CD14-positive monocyte (primary cell): ENCODE data around the gene PIK3CD. TPM values are rescaled to one million over a fixed set of nuclear protein-coding genes. Genes with fewer than 3 reads are reported as not detected.
A peak's percentile ranks its signal among the peaks of the same experiment; 100 is the strongest.

ENCODE experiments used
- DNase-seq, 3 donors: peaks; one replicate each; pipeline ENCODE4 v3.0.0-alpha.2; 2011 to 2022
- H2AFZ ChIP-seq: 2 replicates; pipeline ENCODE4 v1.6.0; 2012; ENCODE audit warnings: mild to moderate bottlenecking, low read depth, low read length, inconsistent platforms; ENCODE audit not compliant: insufficient read depth, poor library complexity, severe bottlenecking
- H3K27ac ChIP-seq, 2 donors: 1 replicate in 1 of 2; 2 replicates in 1 of 2; pipeline ENCODE4 v1.5.1; 2012 to 2013; ENCODE audit warnings: low read length in 2 of 2, control low read depth in 1 of 2, inconsistent platforms in 1 of 2, low read depth in 1 of 2, mild to moderate bottlenecking in 1 of 2
- H3K27me3 ChIP-seq, 2 donors: one replicate each; pipeline versions ENCODE4 v1.6.0 to v1.6.1; 2011 to 2013; ENCODE audit warnings: low read length in 2 of 2; ENCODE audit not compliant: control insufficient read depth in 2 of 2, insufficient read depth in 2 of 2
- H3K36me3 ChIP-seq, 2 donors: replicated peaks in 1 of 2; 1 replicate in 1 of 2; 2 replicates in 1 of 2; pipeline versions ENCODE4 v1.5.1 to v1.6.1; 2012 to 2013; ENCODE audit warnings: low read length in 2 of 2, control low read depth in 1 of 2, inconsistent platforms in 1 of 2, mild to moderate bottlenecking in 1 of 2; ENCODE audit not compliant: insufficient read depth in 2 of 2, control insufficient read depth in 1 of 2
- H3K4me1 ChIP-seq, 2 donors: 1 replicate in 1 of 2; 2 replicates in 1 of 2; pipeline versions ENCODE4 v1.5.1 to v1.6.1; 2012 to 2013; ENCODE audit warnings: low read length in 2 of 2, control low read depth in 1 of 2, inconsistent platforms in 1 of 2, mild to moderate bottlenecking in 1 of 2, moderate library complexity in 1 of 2; ENCODE audit not compliant: insufficient read depth in 2 of 2, control insufficient read depth in 1 of 2
- H3K4me2 ChIP-seq: replicated peaks from 2 replicates; pipeline ENCODE3; 2012; ENCODE audit warnings: low read length, moderate library complexity, mild to moderate bottlenecking; ENCODE audit not compliant: poor library complexity, severe bottlenecking; ENCODE audit errors: extremely low read depth
- H3K4me3 ChIP-seq, 3 experiments: fragments of 200-600 bp in 1 of 3; sonication (generic) in 1 of 3; replicated peaks in 1 of 3; 1 replicate in 2 of 3; 2 replicates in 1 of 3; pipeline ENCODE4 v1.5.1; 2011 to 2013; ENCODE audit warnings: low read length in 3 of 3, mild to moderate bottlenecking in 3 of 3, control low read depth in 2 of 3, low read depth in 2 of 3, inconsistent platforms in 1 of 3, moderate library complexity in 1 of 3
- H3K79me2 ChIP-seq: 2 replicates; pipeline ENCODE4 v1.6.0; 2012; ENCODE audit warnings: mild to moderate bottlenecking, control low read depth, inconsistent platforms, low read length, moderate library complexity; ENCODE audit not compliant: insufficient read depth
- H3K9ac ChIP-seq: 2 replicates; pipeline ENCODE4 v1.6.0; 2017; ENCODE audit warnings: low read length, mild to moderate bottlenecking; ENCODE audit not compliant: insufficient read depth, poor library complexity, severe bottlenecking
- H3K9me3 ChIP-seq, 2 donors: replicated peaks in 1 of 2; 1 replicate in 1 of 2; 2 replicates in 1 of 2; pipeline versions ENCODE4 v1.5.1 to v1.6.1; 2012 to 2013; ENCODE audit warnings: low read length in 2 of 2, control low read depth in 1 of 2; ENCODE audit not compliant: control insufficient read depth in 1 of 2, insufficient read depth in 1 of 2
- H4K20me1 ChIP-seq: 2 replicates; pipeline ENCODE4 v1.6.0; 2012; ENCODE audit warnings: mild to moderate bottlenecking, low read length, control low read depth, moderate library complexity; ENCODE audit not compliant: insufficient read depth
- H3K27ac Mint-ChIP-seq, 7 donors: one replicate each; pipeline ENCODE4 v1.8.0; 2020; ENCODE audit warnings: mild to moderate bottlenecking in 7 of 7, mixed read lengths in 7 of 7, moderate library complexity in 6 of 7, inconsistent platforms in 2 of 7
- H3K27me3 Mint-ChIP-seq, 3 donors: one replicate each; pipeline ENCODE4 v1.8.0; 2021 to 2022; ENCODE audit warnings: low read depth in 3 of 3, mild to moderate bottlenecking in 3 of 3, mixed read lengths in 3 of 3, moderate library complexity in 3 of 3, inconsistent platforms in 1 of 3
- H3K36me3 Mint-ChIP-seq, 2 donors: one replicate each; pipeline ENCODE4 v1.8.0; 2020; ENCODE audit warnings: mixed read lengths in 2 of 2, inconsistent platforms in 1 of 2, mild to moderate bottlenecking in 1 of 2
- H3K4me1 Mint-ChIP-seq: one replicate; pipeline ENCODE4 v1.8.0; 2020; ENCODE audit warnings: mild to moderate bottlenecking, mixed read lengths
- H3K4me3 Mint-ChIP-seq, 2 donors: one replicate each; pipeline ENCODE4 v1.8.0; 2020; ENCODE audit warnings: mild to moderate bottlenecking in 2 of 2, mixed read lengths in 2 of 2, moderate library complexity in 1 of 2
- H3K9me3 Mint-ChIP-seq, 7 donors: one replicate each; pipeline ENCODE4 v1.8.0; 2020 to 2022; ENCODE audit warnings: mixed read lengths in 7 of 7, mild to moderate bottlenecking in 6 of 7, moderate library complexity in 6 of 7, inconsistent platforms in 2 of 7
- WGBS: methylation state at CpG from one replicate; pipeline ENCODE4 v1.1.5; 2013; ENCODE audit warnings: missing lambda C conversion rate; ENCODE audit not compliant: insufficient coverage; 5-methylcytosine and 5-hydroxymethylcytosine counted together
- intact Hi-C, 2 donors: fragments of 100-400 bp; cut with micrococcal nuclease; formaldehyde crosslinking; loops; one replicate each; pipeline versions ENCODE4 v1.15.0 to v1.15.1; 2023
- polyA plus RNA-seq, 3 donors: library from polyadenylated mRNA; depleted of rRNA in 1 of 3; unstranded in 2 of 3; stranded (reverse) in 1 of 3; fragments of 300-500 nt in 2 of 3; fragments of >200 nt in 1 of 3; fragmentation: Illumina TruSeq in 2 of 3; gene quantifications; 1 replicate in 2 of 3; 2 replicates in 1 of 3; pipeline ENCODE4 v1.2.3, GENCODE V29; 2012 to 2021
- TF ChIP-seq, protein P1 (sequence below): fragments of 200-600 bp; IDR thresholded peaks from one replicate; pipeline ENCODE4 v1.8.0; 2022; ENCODE audit warnings: antibody characterized with exemption, mild to moderate bottlenecking

Gene PIK3CD
- polyA plus RNA-seq, 3 donors: 33.2 to 120 (median 52.2) TPM

DNA sequence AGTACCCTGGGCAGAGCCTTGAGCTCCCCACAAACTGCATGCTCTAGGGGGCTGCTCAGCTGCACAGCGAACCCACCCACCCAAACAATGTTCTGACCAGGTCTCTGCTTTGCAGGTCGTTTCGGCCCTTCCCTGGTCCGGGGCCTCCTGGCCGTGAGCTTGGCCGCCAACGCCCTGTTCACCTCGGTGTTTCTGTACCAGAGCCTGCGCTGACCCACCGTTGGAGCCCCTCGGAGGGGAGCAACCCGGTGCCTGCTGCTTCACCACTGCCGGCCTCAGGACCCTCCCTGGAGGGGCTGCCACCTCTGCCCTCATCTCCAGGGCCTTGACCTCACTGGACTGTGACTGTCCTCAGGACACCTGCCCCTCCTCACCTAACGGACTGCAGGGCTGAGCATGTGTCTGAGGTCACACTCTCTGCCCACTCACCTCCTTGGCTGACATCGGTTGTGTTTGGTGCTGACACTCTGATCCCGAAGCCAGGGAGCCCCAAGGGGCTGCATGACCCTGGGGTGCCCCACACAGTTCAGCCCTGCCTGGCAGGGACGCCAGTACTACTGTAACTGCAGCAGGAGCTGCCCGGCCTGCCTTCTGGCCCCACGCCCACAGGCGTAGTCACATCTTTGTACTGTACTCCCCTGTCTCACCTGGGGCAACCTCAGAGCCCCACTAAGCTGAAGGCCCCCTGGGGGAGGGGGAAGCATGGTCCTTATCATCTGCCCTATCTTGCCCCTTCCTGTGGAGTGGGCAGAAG is 38.5 kb upstream of the PIK3CD start:
- no peak overlapping the region for H3K27ac Mint-ChIP-seq
- no peaks in the 10 kb centered on the region for H3K4me1 ChIP-seq
- H3K27me3 ChIP-seq: no peaks in the 10 kb centered on the region
- H3K9ac ChIP-seq: no peak overlapping the region
- H4K20me1 ChIP-seq: no peaks in the 10 kb centered on the region
- H3K9me3 ChIP-seq: no peaks in the 10 kb centered on the region
- H3K36me3 Mint-ChIP-seq: peaks cover 16 to 44% of the 10 kb centered on the region in 2 donors
- no peaks in the 10 kb centered on the region for H3K79me2 ChIP-seq
- WGBS: 95% methylated on average over 16 of the region's 20 CpGs
- DNase-seq: no peak
- no peaks in the 10 kb centered on the region for H3K9me3 Mint-ChIP-seq
- H3K4me2 ChIP-seq: no peak overlapping the region
- H3K36me3 ChIP-seq: peaks cover 10 to 34% of the 10 kb centered on the region in 2 donors
- TF ChIP-seq, protein P1, sequence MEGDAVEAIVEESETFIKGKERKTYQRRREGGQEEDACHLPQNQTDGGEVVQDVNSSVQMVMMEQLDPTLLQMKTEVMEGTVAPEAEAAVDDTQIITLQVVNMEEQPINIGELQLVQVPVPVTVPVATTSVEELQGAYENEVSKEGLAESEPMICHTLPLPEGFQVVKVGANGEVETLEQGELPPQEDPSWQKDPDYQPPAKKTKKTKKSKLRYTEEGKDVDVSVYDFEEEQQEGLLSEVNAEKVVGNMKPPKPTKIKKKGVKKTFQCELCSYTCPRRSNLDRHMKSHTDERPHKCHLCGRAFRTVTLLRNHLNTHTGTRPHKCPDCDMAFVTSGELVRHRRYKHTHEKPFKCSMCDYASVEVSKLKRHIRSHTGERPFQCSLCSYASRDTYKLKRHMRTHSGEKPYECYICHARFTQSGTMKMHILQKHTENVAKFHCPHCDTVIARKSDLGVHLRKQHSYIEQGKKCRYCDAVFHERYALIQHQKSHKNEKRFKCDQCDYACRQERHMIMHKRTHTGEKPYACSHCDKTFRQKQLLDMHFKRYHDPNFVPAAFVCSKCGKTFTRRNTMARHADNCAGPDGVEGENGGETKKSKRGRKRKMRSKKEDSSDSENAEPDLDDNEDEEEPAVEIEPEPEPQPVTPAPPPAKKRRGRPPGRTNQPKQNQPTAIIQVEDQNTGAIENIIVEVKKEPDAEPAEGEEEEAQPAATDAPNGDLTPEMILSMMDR: no peak
- H3K4me3 Mint-ChIP-seq: no peak overlapping the region
- H2AFZ ChIP-seq: no peak overlapping the region
- H3K4me1 Mint-ChIP-seq: peaks cover 2% of the 10 kb centered on the region
- H3K4me3 ChIP-seq: no peak overlapping the region
- intact Hi-C loops: no loop called here
- no peak overlapping the region for H3K27ac ChIP-seq
- H3K27me3 Mint-ChIP-seq: peaks cover 2 to 3% (median 2%) of the 10 kb centered on the region in 3 donors

DNA sequence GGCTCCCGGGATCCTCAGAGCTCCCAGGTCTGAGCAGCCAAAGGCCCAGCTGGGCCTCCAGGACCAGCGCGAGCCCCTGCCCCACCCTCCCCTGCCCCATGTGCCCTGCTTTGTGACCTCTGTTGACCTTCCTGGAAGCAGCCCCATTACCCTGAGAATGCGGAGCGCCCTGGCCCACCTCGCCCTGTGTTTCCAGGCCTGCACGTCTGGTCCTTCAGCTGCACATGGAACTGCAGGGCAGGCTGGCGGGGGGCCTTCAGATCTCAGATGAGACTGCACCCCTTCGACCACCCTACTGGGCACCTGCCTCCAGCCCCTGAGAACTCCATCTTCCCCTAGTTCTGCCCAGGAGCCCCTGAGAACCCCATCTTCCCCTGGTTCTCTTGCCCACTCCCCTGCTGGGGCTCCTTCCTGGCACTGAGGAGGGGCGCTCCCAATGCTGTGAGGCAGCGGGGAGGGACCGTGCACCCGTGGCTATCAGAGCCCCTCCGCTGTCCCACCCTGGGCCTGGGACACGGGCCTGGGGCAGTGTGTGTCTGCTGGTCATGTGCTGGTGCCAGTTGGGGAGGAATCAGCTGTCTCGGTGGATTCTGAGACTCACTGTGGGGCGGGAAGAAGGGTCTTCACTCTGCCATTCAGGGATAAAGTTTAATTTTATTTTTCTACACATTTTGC is 37.8 kb upstream of the PIK3CD start:
- peak overlapping the region in 2 of 7 donors; percentile 19 to 35 for H3K27ac Mint-ChIP-seq
- Histone ChIP-seq H3K9me3 (no peaks in the 10 kb centered on the region), H3K4me1 (no peaks in the 10 kb centered on the region), H3K4me2 (no peak overlapping the region), H3K9ac (no peak overlapping the region), H3K27me3 (no peaks in the 10 kb centered on the region), H2AFZ (no peak overlapping the region), H3K36me3 (peaks cover 10 to 28% of the 10 kb centered on the region in 2 donors), H3K79me2 (no peaks in the 10 kb centered on the region), H3K4me3 (no peak overlapping the region), H3K27ac (no peak overlapping the region), H4K20me1 (no peaks in the 10 kb centered on the region)
- 95% methylated on average over 14 of the region's 17 CpGs for WGBS
- DNase-seq: no peak
- no peaks in the 10 kb centered on the region for H3K9me3 Mint-ChIP-seq
- TF ChIP-seq, protein P1: no peak
- H3K4me1 Mint-ChIP-seq: peaks cover 2% of the 10 kb centered on the region
- peaks cover 16 to 42% of the 10 kb centered on the region in 2 donors for H3K36me3 Mint-ChIP-seq
- H3K27me3 Mint-ChIP-seq: peaks cover 2 to 6% (median 4%) of the 10 kb centered on the region in 3 donors
- intact Hi-C loops: no loop called here
- no peak overlapping the region for H3K4me3 Mint-ChIP-seq
